Natural killer cell (primary cell): ENCODE measurements around the gene TMEM191B. TPM values are rescaled to one million over a fixed set of nuclear protein-coding genes. Genes with fewer than 3 reads are reported as not detected.

Experiments used
- total RNA-seq, 4 donors: library from RNA; stranded (reverse); fragments of 120-200 nt in 1 of 4; gene quantifications; one replicate each; pipeline versions ENCODE4 v1.2.3 to v1.2.4, GENCODE V29; 2013 to 2022

TMEM191B gene
- total RNA-seq, 3 donors from 2014 or later (not counting 1 experiment from before 2014, with no cell fraction given) = 1.6 to 8.5 (median 6.5) TPM

Other genes starting within 250 kb of the TMEM191B start
- not detected for gene GGTLC3, start 9.6 kb upstream of the TMEM191B start, total RNA-seq
- 1 to 10 TPM in 1 of 3 donors, under 1 TPM in 2; 0.30 to 1.1 (median 0.42) TPM for gene RIMBP3, start 84.1 kb downstream of the TMEM191B start, total RNA-seq